Epithelial cell of prostate (primary cell): Measurements from ENCODE around the gene QDPR.

Experiments used
- DNase-seq: peaks from one replicate; pipeline ENCODE4 v3.0.0-alpha.2; 2011; ENCODE audit warnings: low read depth, low spot score
- H3K27ac ChIP-seq: fragments of 450-650 bp; 2 replicates; pipeline ENCODE4 v1.5.1; 2017; ENCODE audit warnings: mild to moderate bottlenecking

The QDPR gene

GRCh38 chr4:17493619-17494018 is 18.3 kb downstream of the QDPR start:
- DNase-seq: no peak
- H3K27ac ChIP-seq: peak overlapping the region; percentile 43

GRCh38 chr4:17492876-17493275 is 19.0 kb downstream of the QDPR start:
- no peak for DNase-seq
- H3K27ac ChIP-seq: no peak overlapping the region

GRCh38 chr4:17492058-17492741 is 19.7 kb downstream of the QDPR start:
- no peak for DNase-seq
- no peak overlapping the region for H3K27ac ChIP-seq

GRCh38 chr4:17491196-17491595 is 20.7 kb downstream of the QDPR start:
- DNase-seq: no peak
- H3K27ac ChIP-seq: no peak overlapping the region

- no peak for DNase-seq
These were observed 21.3 kb downstream of the QDPR start for GRCh38 chr4:17490575-17491059.

GRCh38 chr4:17489721-17490120 is 22.2 kb downstream of the QDPR start:
- no peak overlapping the region for H3K27ac ChIP-seq
- no peak for DNase-seq

More at GRCh38 chr4:17490575-17491059, 21.3 kb downstream of the QDPR start:
- H3K27ac ChIP-seq: no peak overlapping the region

- no peak overlapping the region for H3K27ac ChIP-seq
- no peak for DNase-seq
These were observed 22.8 kb downstream of the QDPR start for GRCh38 chr4:17489123-17489522.

GRCh38 chr4:17482716-17483115 is 29.2 kb downstream of the QDPR start:
- no peak overlapping the region for H3K27ac ChIP-seq
- DNase-seq: no peak

- H3K27ac ChIP-seq: no peak overlapping the region
- no peak for DNase-seq
These were observed 30.9 kb downstream of the QDPR start for GRCh38 chr4:17480955-17481354.

GRCh38 chr4:17480210-17480927 is 31.5 kb downstream of the QDPR start:
- H3K27ac ChIP-seq: no peak overlapping the region
- no peak for DNase-seq

- no peak for DNase-seq
- H3K27ac ChIP-seq: no peak overlapping the region
These were observed 34.0 kb downstream of the QDPR start for GRCh38 chr4:17477774-17478472.

- no peak overlapping the region for H3K27ac ChIP-seq
- DNase-seq: no peak
These were observed 35.0 kb downstream of the QDPR start for GRCh38 chr4:17476853-17477252.

GRCh38 chr4:17475481-17475880 is 36.4 kb downstream of the QDPR start:
- DNase-seq: no peak
- H3K27ac ChIP-seq: no peak overlapping the region

- DNase-seq: no peak
- no peak overlapping the region for H3K27ac ChIP-seq
These were observed 41.8 kb downstream of the QDPR start for GRCh38 chr4:17469931-17470674.

GRCh38 chr4:17468619-17469221 is 43.2 kb downstream of the QDPR start:
- DNase-seq: no peak
- H3K27ac ChIP-seq: no peak overlapping the region

- DNase-seq: no peak
- H3K27ac ChIP-seq: no peak overlapping the region
These were observed 48.3 kb downstream of the QDPR start for GRCh38 chr4:17463606-17464005.

- no peak overlapping the region for H3K27ac ChIP-seq
- DNase-seq: no peak
These were observed 61.6 kb downstream of the QDPR start for GRCh38 chr4:17450269-17450804.

- DNase-seq: peak; percentile 49
These were observed 63.2 kb downstream of the QDPR start for GRCh38 chr4:17448689-17449088.

GRCh38 chr4:17447675-17448298 is 64.1 kb downstream of the QDPR start:
- no peak overlapping the region for H3K27ac ChIP-seq
- no peak for DNase-seq

More at GRCh38 chr4:17448689-17449088, 63.2 kb downstream of the QDPR start:
- H3K27ac ChIP-seq: peak overlapping the region; percentile 10
